Ascending aorta (tissue), 2 donors: Measurements from ENCODE around the gene ERC1. TPM values are rescaled to one million over a fixed set of nuclear protein-coding genes. Genes with fewer than 3 reads are reported as not detected.

Source experiments
- DNase-seq, 2 donors: peaks; one replicate each; pipeline ENCODE4 v3.0.0-alpha.2; 2019; ENCODE audit warnings: low spot score in 2 of 2
- H3K27ac ChIP-seq, 2 donors: fragments of 200-600 bp; sonication (generic); one replicate each; pipeline ENCODE4 v1.5.1; 2016 to 2017; ENCODE audit warnings: mild to moderate bottlenecking in 1 of 2
- H3K27me3 ChIP-seq: fragments of 200-600 bp; sonication (generic); one replicate; pipeline ENCODE4 v1.5.1; 2017
- H3K36me3 ChIP-seq, 2 donors: fragments of 200-600 bp; sonication (generic); one replicate each; pipeline ENCODE4 v1.5.1; 2016
- H3K4me1 ChIP-seq, 2 donors: fragments of 200-600 bp; sonication (generic); one replicate each; pipeline ENCODE4 v1.5.1; 2016 to 2017; ENCODE audit warnings: mild to moderate bottlenecking in 1 of 2
- H3K4me3 ChIP-seq, 2 donors: fragments of 200-600 bp; sonication (generic); one replicate each; pipeline ENCODE4 v1.5.1; 2016 to 2017; ENCODE audit warnings: mild to moderate bottlenecking in 1 of 2
- H3K9me3 ChIP-seq, 2 donors: fragments of 200-600 bp; sonication (generic); one replicate each; pipeline ENCODE4 v1.5.1; 2016
- CTCF ChIP-seq, 3 experiments: fragments of 200-600 bp in 2 of 3; fragments of 450-650 bp in 1 of 3; sonication (generic) in 2 of 3; IDR thresholded peaks; one replicate each; pipeline ENCODE4 v1.5.1; 2016 to 2019; ENCODE audit warnings: antibody characterized with exemption in 3 of 3, mild to moderate bottlenecking in 1 of 3, moderate library complexity in 1 of 3
- intact Hi-C: fragments of 100-400 bp; cut with DNase I; formaldehyde crosslinking; loops from one replicate; pipeline ENCODE4 v1.15.1; 2023
- total RNA-seq: library from RNA; depleted of rRNA; stranded (reverse); fragments of >200 nt; gene quantifications from one replicate; pipeline ENCODE4 v1.1.0, GENCODE V29; 2016

The ERC1 gene
- total RNA-seq, 1 donor from 2014 or later = 41.4 TPM

- no peaks in the 10 kb centered on the region for H3K9me3 ChIP-seq
- no peak for DNase-seq
- H3K27ac ChIP-seq = no peak overlapping the region
- H3K36me3 ChIP-seq = no peaks in the 10 kb centered on the region
- H3K4me1 ChIP-seq = peaks cover 2 to 4% of the 10 kb centered on the region in 2 donors
- no peak overlapping the region for H3K4me3 ChIP-seq
- no peaks in the 10 kb centered on the region for H3K27me3 ChIP-seq
- TF ChIP-seq CTCF (IDR thresholded peaks at IDR 0.05) = no peak
- intact Hi-C loops = no loop called here
These were observed 542.2 kb downstream of the ERC1 start for GRCh38 chr12:1533205-1533601.

GRCh38 chr12:1533602-1534304 lies 542.7 kb downstream of the ERC1 start:
- H3K36me3 ChIP-seq = no peaks in the 10 kb centered on the region
- H3K27ac ChIP-seq = no peak overlapping the region
- DNase-seq = no peak
- H3K4me3 ChIP-seq = no peak overlapping the region
- H3K9me3 ChIP-seq = no peaks in the 10 kb centered on the region
- no peak for TF ChIP-seq CTCF (IDR thresholded peaks at IDR 0.05)
- intact Hi-C loops = no loop called here
- no peaks in the 10 kb centered on the region for H3K27me3 ChIP-seq
- peaks cover 2 to 4% of the 10 kb centered on the region in 2 donors for H3K4me1 ChIP-seq

GRCh38 chr12:1534748-1535147 lies 543.7 kb downstream of the ERC1 start:
- TF ChIP-seq CTCF (IDR thresholded peaks at IDR 0.05) = no peak
- intact Hi-C loops = no loop called here
- Histone ChIP-seq H3K27ac (no peak overlapping the region), H3K36me3 (no peaks in the 10 kb centered on the region), H3K4me3 (no peak overlapping the region), H3K27me3 (no peaks in the 10 kb centered on the region), H3K4me1 (peaks cover 2 to 3% of the 10 kb centered on the region in 2 donors), H3K9me3 (no peaks in the 10 kb centered on the region)
- no peak for DNase-seq

- DNase-seq = no peak
- no peaks in the 10 kb centered on the region for H3K27me3 ChIP-seq
- H3K27ac ChIP-seq = no peak overlapping the region
- H3K9me3 ChIP-seq = no peaks in the 10 kb centered on the region
- no peak overlapping the region for H3K4me3 ChIP-seq
- no peaks in the 10 kb centered on the region for H3K4me1 ChIP-seq
- intact Hi-C loops = no loop called here
- no peak for TF ChIP-seq CTCF (IDR thresholded peaks at IDR 0.05)
- H3K36me3 ChIP-seq = no peaks in the 10 kb centered on the region
These were observed 545.8 kb downstream of the ERC1 start for GRCh38 chr12:1536817-1537216.

- no peaks in the 10 kb centered on the region for H3K36me3 ChIP-seq
- H3K9me3 ChIP-seq = no peaks in the 10 kb centered on the region
- no peak for TF ChIP-seq CTCF (IDR thresholded peaks at IDR 0.05)
- H3K4me3 ChIP-seq = no peak overlapping the region
- H3K4me1 ChIP-seq = no peaks in the 10 kb centered on the region
- intact Hi-C loops = no loop called here
- DNase-seq = no peak
- no peaks in the 10 kb centered on the region for H3K27me3 ChIP-seq
- no peak overlapping the region for H3K27ac ChIP-seq
These were observed 548.1 kb downstream of the ERC1 start for GRCh38 chr12:1539135-1539534.

GRCh38 chr12:1540690-1541089 lies 549.7 kb downstream of the ERC1 start:
- no peaks in the 10 kb centered on the region for H3K4me1 ChIP-seq
- intact Hi-C loops = no loop called here
- H3K27ac ChIP-seq = no peak overlapping the region
- H3K9me3 ChIP-seq = no peaks in the 10 kb centered on the region
- no peak for DNase-seq
- TF ChIP-seq CTCF (IDR thresholded peaks at IDR 0.05) = no peak
- no peaks in the 10 kb centered on the region for H3K27me3 ChIP-seq
- no peak overlapping the region for H3K4me3 ChIP-seq
- H3K36me3 ChIP-seq = no peaks in the 10 kb centered on the region
